GM11168 (cell line): ENCODE results near the gene CBL.

ENCODE experiments used
- in situ Hi-C: fragments of 300-500 bp; cut with MboI; formaldehyde crosslinking; loops from one replicate; pipeline ENCODE4 v1.12.0; 2022; ENCODE audit warnings: low sequenced_read_pairs; ENCODE audit not compliant: unreplicated experiment

The CBL gene

DNA sequence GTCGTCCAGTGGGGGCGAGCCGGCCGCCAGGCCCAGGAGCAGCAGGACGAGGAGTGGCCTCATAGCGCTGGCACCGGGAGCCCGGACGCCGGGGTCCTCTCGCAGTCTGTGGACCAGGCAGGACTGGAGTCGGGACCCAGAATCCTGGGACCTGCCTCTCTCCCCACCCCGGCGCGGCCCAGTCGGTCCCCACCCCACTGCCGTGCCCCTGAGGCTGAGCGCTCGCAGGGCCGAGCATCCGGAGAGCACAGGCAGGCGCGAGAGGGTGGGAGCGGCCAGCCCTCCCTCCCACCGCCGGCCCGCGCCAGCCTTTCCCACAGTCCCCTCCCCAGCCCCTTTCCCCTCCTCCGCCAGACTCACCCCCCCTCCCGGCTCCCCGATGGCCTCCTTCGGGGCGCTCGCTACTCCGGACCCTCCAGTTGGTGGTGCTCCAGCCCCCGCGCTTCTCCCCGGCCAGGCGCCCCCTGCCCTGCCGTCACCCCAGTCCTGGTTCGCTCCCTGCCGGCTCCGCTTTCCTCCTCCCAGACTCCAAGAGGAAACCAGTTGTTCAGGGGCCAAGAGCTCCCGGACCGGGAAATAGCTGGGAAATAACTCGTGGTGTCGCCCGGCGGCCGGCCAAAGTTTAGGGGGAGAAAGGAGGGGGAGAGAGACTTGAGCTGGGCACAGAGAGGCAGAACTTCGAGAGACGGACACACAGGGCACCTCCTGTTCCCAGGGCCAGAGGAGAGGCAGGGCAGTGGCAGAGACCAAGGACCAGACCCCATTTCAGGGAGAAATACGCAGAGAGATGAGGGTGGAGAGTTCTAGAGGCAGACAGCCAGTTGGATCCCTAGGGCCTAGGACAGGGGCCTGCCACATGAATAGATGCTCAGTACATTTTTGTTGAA, 134.4 kb downstream of the CBL start, which contains the start of gene C1QTNF5:
Gene C1QTNF5, minus strand, starts transcription at position 549 of the 887 bp plus-strand sequence. Its CDS starts 486 bp downstream, at position 63.
- in situ Hi-C loops, result no loop called here

DNA sequence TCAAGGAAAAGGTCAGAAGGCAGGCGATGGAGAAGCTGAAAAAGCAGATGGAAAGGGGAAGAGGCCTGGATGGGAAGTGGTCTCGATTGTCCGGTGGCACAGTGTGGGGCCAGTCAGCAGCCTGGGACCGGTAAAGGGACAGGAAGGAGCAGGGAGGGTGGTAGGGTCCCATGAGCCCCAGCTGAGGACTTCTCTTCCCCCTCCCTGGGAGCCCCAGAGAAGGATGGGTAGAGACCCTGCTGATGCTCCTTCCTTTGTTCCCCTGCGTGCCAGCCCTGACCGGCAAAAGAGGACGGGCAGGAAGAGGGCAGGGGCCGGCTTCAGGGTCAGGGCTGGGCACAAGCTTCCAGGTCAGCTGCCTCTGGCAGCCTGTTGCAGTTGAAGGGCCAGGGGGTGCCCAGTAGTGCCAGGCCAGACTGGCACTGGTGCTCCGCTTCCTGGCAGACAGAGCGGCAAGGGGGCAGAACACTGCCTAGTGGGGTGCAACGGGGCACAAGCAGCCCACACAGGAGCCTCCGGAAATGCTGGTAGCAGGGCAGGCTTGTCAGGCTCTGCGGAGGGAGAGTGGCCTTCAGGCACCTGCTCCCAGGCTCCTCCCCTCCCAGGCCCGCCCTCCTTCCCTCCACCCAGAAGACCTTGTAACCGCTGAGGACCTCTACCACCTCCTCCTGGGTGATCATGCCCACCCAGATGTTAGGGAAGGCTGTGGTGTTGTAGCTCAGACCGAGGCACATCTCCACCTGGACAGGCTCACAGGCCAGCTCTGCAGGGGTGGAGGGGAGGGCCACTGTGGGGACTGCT, 135.3 kb downstream of the CBL start:
- in situ Hi-C loops, result no loop called here

DNA sequence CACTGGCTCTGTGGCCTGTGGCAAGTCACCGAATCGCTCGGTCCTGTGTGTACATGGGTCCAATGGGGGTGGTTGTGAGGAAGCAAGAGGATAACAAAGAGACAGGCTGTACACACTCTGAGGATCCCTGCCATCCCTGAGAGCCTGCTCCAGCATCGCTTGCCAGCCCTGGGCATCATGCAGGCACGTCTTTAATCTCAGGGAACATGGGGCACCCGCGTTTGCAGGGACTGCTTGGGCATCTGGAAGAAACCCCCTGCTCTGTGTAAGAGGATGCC, 135.8 kb downstream of the CBL start:
- in situ Hi-C loops, result no loop called here

DNA sequence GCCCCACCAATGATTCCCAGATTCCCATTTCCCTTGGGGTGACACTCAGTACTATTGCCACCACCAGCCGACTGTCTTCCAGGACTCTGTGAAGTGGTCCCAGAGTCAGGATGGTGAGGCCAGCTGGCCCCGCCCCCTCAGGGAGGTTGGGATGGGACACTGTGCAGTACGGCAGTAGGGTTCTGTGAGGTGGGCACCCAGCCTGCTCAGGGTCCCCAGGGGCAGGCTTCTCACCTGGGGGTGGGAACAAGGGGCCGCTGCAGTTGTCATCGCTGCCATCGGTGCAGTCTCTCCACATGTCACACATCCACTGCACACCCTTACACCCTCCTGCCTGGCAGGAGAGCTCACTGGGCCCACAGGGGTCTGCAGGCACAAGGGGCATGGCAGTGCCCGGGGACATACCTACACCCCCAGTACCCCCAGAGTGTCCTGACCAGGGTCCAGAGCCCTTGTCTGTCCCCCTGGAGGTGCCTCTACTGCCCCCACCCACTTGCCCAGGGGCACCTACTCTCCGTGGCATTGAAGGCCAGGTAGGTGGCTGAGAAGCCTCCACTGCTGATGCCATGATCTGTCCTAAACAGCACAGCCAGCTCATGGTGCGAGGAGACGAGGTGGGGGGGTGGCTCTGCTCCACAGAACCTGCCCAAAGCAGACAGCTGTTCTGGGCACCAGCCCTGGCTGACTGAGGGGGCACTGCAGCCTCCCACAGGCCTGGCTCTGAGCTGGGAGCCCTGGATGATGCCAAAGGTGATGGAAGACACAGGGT, 136.4 kb downstream of the CBL start:
- in situ Hi-C loops, result no loop called here

DNA sequence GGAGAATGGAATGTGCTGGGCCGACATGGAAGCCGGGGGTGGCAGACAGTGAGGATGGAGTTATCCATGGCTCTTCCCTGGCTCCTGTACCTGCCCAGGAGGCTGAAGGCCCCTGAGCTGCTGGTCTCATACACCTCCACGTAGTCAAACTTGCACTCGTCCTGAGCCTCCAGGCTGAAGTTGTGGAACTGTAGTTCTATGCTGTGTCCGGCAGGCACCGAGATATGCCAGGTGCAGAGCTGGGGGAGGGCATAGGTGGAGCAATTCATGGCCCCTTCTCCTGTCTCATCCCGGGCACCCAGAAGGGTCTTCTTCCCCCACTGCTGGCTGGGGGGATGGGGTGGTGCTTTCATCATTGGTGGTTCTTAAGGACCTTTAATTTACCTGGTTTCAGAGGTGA, 137.6 kb downstream of the CBL start:
- in situ Hi-C loops, result no loop called here

DNA sequence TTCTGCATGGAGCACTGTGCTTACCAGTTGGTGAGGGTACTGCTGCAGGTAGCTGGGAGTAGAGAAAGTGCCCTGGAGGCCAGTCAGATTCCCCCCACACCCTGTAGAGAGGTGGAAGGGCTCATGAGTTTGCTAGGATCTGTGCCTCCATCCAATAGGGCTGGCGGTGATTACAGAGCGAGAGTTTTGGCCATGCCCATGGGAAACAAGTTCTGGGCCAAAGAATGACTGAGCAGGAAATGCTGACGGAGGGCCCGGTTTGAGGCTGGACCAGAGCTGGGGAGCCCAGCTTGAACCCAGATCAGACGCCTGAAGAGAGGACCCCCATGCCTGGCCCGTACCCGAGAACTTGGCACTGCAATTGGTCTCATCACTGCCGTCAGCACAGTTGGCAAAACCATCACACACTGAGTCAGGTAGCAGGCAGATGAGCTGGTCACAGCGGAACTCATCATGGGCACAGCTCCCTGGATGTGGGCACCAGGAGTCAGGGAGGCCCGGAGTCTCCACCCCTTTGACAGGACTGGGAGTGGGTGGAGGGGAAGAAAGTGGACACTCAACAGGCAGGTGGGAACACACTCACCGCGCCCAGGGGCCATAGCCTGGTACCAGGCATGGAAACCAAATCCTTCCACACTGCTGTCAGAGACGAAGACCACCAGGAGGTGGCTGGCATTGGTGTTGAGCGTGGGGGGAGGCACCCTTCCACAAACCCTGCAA, 138.3 kb downstream of the CBL start:
- in situ Hi-C loops, result no loop called here

DNA sequence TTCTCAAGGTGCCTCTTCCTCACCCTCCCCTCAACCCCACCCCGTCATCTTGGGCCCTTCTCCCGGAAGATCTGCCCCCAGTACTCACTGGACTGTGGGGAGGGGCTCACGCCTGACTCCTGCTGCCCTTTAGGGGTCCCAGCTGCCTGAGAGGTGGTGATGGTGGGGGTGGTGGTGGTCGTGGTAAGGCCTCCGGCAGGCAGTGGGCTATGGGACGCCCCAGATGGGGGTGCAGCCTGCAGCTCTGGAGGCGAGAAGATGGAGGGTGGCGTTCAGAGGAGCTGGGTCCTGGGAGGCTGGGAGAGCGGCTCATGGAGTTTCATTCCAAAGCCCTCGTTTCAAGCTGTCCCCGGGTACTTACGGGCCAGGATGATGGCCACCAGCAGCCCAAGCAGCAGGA, 139.5 kb downstream of the CBL start:
- in situ Hi-C loops, result no loop called here

DNA sequence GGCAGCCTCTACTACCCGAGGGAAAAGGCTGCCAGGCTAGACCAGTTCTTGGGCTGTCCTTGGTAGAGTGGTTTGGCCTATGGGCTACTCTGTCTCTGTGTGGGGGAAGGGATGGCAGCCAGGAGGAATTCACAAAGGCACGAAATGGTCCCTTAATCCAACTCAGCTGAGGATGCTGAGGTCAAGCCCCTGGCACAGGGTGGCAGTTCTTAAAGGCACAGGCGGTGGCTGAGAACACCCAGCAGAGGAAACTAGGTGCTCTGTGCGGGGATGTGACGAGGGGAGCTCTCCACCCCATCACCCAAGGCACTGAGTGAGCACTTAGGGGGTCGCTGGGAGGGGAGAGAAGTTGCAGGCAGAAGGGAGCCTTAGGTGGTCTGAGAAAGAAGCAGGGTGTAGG, 140.5 kb downstream of the CBL start, which contains the start of gene MFRP:
Gene MFRP, minus strand, starts transcription at position 101 of the 400 bp plus-strand sequence. CDS start 192 bp downstream, outside the sequence.
- in situ Hi-C loops, result no loop called here

DNA sequence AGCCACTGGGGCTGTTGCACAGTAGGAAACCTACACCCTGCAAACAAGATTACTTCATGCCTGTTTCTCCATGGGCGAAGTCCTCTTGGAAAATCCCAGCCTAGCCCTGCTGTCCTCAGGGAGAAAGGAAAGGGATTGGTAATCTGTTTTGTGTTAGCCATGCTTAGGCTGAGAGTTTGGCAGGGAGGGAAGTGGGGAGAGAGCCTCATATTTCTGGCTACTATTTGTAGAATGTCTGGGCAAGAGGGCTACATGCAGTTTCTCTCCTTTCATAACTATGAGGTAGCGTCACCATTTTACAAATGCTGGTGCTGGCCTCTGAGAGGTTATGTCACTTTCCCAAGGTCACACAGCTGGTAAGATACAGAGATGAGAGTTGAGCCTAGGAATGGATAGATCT, 141.1 kb downstream of the CBL start:
- in situ Hi-C loops, result no loop called here

DNA sequence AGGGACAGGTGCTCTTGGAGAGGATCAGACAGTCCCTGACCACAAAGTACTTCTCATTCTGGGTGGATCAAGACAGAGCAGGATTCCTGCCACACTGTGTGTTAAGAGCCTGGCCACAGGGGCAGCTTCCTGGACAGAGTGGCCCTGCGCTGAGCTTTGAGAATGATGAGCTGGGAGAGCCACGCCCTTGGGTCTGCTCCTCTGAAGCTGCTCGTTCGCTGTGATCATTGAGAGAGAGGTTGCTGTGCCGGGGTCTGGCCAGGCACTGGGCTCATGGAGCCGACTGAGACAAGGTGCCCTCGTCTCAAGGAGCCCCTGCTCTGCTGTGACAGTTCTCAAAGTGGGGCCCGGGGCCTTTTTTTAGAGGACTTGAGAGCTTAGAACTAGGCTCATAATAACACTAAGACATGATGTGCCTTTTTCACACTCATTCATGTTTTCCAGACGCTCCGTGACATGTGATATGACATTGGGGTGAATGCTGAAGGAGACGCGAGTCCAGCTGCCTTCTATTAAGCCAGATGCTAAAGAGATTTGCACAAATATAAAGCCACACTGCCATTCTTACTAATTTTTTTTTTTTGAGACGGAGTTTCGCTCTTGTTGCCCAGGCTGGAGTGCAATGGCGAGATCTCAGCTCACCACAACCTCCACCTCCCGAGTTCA, 141.9 kb downstream of the CBL start:
- in situ Hi-C loops, result no loop called here

DNA sequence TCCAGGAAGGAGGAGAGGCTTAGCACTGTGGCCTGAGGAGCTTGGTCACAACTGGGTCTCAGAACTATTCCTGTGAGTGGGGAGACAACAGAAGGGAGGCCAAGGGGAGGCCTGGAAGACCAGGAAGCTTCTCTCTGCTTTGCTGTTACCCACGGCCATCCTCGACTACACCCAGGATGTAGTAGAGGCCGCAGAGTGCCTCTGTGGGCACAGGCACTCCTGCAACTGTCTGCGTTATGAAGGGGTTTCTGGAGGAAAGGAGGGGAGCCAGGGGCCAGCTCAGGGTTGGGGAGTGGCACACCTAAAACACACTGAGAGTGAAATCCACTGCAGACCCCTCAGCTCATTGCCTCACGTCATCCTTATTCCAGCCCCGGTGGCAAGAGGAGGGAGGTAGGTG, 144.2 kb downstream of the CBL start:
- in situ Hi-C loops, result no loop called here

DNA sequence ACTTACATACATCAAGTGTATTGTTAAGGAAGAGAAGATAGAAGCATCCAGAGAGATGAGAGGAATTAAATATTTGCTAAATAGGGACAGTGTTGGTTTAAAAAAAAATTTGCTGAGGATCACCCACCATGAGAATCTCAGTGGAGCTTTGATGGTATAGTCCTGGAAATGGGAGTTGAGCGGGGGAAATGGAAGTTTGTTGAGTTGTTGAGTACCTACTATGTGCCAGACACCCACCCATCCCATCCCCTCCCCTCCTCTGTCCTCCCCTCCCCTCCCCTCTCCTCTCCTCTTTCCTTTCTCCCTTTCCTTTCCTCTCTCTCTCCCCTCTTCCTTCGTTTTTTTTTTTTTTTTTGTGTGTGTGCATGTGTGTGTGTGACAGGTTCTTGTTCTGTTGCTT, 145.1 kb downstream of the CBL start:
- in situ Hi-C loops, result no loop called here

DNA sequence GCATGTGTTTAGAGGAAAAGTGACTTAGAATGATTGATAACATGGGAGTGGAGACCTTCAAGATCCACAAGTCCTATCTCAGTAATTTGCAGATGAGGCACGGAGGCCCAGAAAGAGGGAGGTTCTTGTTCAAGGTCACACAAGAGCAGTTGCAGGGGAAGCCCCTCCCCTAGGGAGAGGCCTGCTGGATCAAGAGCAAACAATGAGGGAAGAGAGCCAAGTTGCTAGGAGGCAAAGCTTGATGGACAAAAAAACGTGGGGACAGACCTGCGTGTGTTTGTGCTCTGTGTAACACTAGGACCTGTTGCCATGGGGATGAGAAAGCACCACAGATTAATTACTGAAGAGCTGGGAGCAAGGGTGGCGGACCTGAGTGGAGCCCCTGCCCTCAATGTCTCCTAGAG, 146.7 kb downstream of the CBL start:
- in situ Hi-C loops, result no loop called here

DNA sequence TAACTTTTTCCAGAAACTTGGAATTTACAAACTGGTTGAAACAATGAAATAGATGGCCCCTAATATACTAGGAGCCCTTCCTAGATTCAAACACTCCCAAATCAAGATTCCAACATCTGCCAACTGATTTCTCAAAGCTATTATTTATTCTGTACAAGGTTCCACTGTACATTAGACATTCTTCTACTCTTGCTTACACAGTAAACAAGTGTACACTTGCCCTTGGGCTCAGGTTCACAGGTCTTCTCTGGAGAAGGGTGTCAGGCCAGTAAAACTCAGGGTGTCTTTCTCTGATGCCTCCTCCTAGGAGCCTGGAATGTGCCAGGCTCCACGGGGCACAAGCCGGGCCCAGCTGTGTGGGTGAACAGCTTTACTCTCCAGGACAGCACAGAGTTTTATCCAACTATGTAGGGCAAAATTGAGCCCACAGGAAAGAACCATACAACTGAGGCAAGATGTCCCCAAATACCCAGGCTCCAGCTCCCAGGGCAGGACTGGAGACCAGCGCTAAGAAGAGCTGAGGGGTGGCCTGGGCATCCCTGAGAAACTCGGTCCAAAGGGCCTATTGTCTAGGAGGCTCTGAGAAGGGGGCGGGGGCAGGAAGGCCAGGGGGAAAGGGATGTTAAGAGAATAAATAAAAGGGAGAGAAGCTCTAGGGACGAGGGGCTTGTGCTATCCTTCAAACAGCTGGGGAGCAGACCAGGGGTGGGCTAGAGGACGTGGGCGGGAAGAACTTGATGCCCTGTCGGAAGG, 149.1 kb downstream of the CBL start:
- in situ Hi-C loops, result loop anchor here (5.0 kb wide), 1 partner anchor 117 kb away; no protein-coding TSS in a partner anchor

DNA sequence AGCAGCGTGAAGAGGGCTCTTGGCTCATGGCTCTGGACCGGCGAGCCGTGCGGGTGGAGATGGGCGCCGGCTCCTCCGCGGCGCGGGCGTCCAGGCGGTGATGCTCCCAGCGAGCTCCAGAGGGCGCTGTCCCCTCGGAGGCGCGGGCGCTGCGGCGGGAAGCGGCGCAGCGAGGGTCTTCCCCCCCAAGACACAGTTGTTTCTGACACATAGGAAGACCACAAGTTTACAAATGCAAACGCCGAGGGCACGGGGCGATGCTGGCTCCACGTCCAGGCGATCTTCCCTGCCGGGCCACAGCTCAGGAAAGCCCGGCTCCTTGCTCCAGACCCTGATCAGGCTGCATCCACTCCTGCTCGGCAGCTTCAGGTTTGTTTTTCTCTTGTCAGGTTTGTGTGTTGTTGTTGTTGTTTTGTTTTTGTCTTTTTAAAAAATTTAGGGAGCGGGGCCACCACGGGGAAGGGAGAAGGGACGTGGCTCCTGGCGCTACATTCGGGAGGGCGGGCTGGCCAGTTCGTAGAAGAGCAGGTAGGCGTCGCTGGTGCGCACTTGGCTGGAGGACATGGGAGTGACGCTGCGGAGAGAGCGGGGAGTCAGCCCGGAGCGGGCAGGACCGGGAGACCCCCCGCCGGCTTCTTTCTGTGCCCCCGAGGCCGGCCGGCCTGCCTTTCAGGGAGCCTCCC, 150.4 kb downstream of the CBL start:
- in situ Hi-C loops, result loop anchor here (5.0 kb wide), 1 partner anchor 116 kb away; no protein-coding TSS in a partner anchor

DNA sequence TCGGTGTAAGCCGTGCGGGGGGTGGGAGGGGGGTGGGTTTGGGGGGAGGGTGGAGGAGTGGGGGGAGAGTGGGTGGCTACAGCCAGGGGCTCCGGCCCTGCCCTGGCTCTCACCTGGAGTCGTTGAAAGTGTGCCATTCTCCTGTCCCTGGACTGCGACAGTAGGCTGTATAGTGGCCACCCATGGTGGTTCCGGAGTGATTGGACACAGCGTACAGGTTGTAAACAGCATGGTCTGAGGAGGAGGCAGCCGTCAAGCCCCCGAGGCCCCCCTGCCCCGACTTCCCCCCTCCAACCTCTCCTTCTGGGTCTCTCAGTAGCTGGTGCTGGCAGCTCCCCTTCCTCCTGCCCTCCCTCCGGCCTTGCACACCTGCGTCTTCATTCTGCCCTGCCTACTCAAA, 150.9 kb downstream of the CBL start:
- in situ Hi-C loops, result loop anchor here (5.0 kb wide), 1 partner anchor 115 kb away; no protein-coding TSS in a partner anchor
